HepG2 (cell line): Measurements from ENCODE around the gene MED12L. TPM values are rescaled to one million over a fixed set of nuclear protein-coding genes. Genes with fewer than 3 reads are reported as not detected.

Experiments used
- ATAC-seq: fragments of 200-7000 bp; cut with Tn5 transposase; 3 replicates; pipeline ENCODE4 v1.9.1; 2020; ENCODE audit warnings: mild to moderate bottlenecking, moderate library complexity
- BruUV-seq: library from RNA; stranded (reverse); fragments of 400-500 nt; replicated peaks from 2 replicates; lab custom pipeline; 2021; lab: Mats Ljungman, UMichigan
- CTCF ChIA-PET: fragments of 300-600 bp; formaldehyde crosslinking; extraction: SDS; loops from one replicate; lab custom pipeline; 2021; ENCODE audit warnings: low total read pairs, inconsistent platforms, low intra/inter-chr PET ratio; lab: Yijun Ruan, JAX
- POLR2A ChIA-PET: fragments of 350-600 bp; sonication (Branson Sonifier 250); formaldehyde crosslinking; loops from one replicate; lab custom pipeline; 2020; ENCODE audit warnings: antibody characterized with exemption, inconsistent platforms; lab: Yijun Ruan, JAX
- DNase-seq: peaks from one replicate; pipeline ENCODE4 v3.0.0-alpha.2; 2015; ENCODE audit warnings: low spot score
- FAIRE-seq: peaks from 3 replicates; lab custom pipeline; 2011; peaks lifted over from hg19 to GRCh38; lab: Jason Lieb, UNC
- H2AFZ ChIP-seq: one replicate; pipeline ENCODE4 v1.6.1; 2011; ENCODE audit warnings: low read length, inconsistent platforms
- H3K27ac ChIP-seq: fragments of 300-600 bp; 3 replicates; pipeline ENCODE4 v1.8.0; 2011; ENCODE audit warnings: mixed run types, mild to moderate bottlenecking, mixed read lengths, low read length, inconsistent platforms; ENCODE audit not compliant: insufficient read depth; ENCODE audit errors: extremely low read length
- H3K27me3 ChIP-seq, 2 experiments: fragments of 200-600 bp in 1 of 2; 2 replicates in 1 of 2; 3 replicates in 1 of 2; pipeline versions ENCODE4 v1.6.0 to v1.8.0; 2011; ENCODE audit warnings: low read length in 2 of 2, mild to moderate bottlenecking in 2 of 2, moderate library complexity in 2 of 2, inconsistent platforms in 1 of 2; ENCODE audit not compliant: insufficient read depth in 2 of 2, control insufficient read depth in 1 of 2
- H3K36me3 ChIP-seq, 2 experiments: fragments of 200-600 bp in 1 of 2; replicated peaks in 1 of 2; 2 replicates in 1 of 2; 3 replicates in 1 of 2; pipeline versions ENCODE4 v1.5.1 to v1.8.0; 2011; ENCODE audit warnings: low read length in 2 of 2, inconsistent platforms in 1 of 2; ENCODE audit not compliant: insufficient read depth in 2 of 2, control insufficient read depth in 1 of 2
- H3K4me1 ChIP-seq: 2 replicates; pipeline ENCODE4 v1.5.1; 2012; ENCODE audit warnings: low read length, inconsistent platforms; ENCODE audit not compliant: insufficient read depth
- H3K4me2 ChIP-seq: 2 replicates; pipeline ENCODE4 v1.6.0; 2011; ENCODE audit warnings: low read depth, low read length, inconsistent platforms
- H3K4me3 ChIP-seq, 3 experiments: fragments of 200-600 bp in 1 of 3; sonication (generic), shearing (Covaris generic) in 1 of 3; replicated peaks in 1 of 3; 2 replicates each; pipeline ENCODE4 v1.5.1; 2011 to 2016; ENCODE audit warnings: low read length in 3 of 3, inconsistent platforms in 2 of 3, low read depth in 2 of 3, mild to moderate bottlenecking in 2 of 3, control low read depth in 1 of 3, mixed read lengths in 1 of 3; ENCODE audit not compliant: insufficient read depth in 1 of 3
- H3K79me2 ChIP-seq: one replicate; pipeline ENCODE4 v1.6.1; 2011; ENCODE audit warnings: low read length, inconsistent platforms; ENCODE audit not compliant: insufficient read depth
- H3K9ac ChIP-seq: 2 replicates; pipeline ENCODE4 v1.6.0; 2011; ENCODE audit warnings: mild to moderate bottlenecking, low read depth, low read length, inconsistent platforms; ENCODE audit not compliant: insufficient read depth
- H3K9me3 ChIP-seq: 2 replicates; pipeline ENCODE4 v1.5.1; 2012; ENCODE audit warnings: mild to moderate bottlenecking, low read length
- H4K20me1 ChIP-seq: 2 replicates; pipeline ENCODE4 v1.6.0; 2011; ENCODE audit warnings: inconsistent platforms, mild to moderate bottlenecking, low read length, moderate library complexity; ENCODE audit not compliant: insufficient read depth
- MEIS1 ChIP-seq: sonication (generic); formaldehyde crosslinking; IDR thresholded peaks from 2 replicates; pipeline ENCODE4 v1.9.0; 2021; ENCODE audit warnings: mild to moderate bottlenecking, missing genetic modification reagents, moderate library complexity, borderline replicate concordance
- MEIS2 ChIP-seq: sonication (generic); formaldehyde crosslinking; IDR thresholded peaks from 2 replicates; pipeline ENCODE4 v1.9.0; 2021; ENCODE audit warnings: mild to moderate bottlenecking, missing genetic modification reagents
- SAP130 ChIP-seq: IDR thresholded peaks from 2 replicates; pipeline ENCODE4 v1.6.1; 2016; ENCODE audit warnings: low read depth
- SP2 ChIP-seq: sonication (generic); formaldehyde crosslinking; IDR thresholded peaks from 2 replicates; pipeline ENCODE4 v1.5.1; 2020; ENCODE audit warnings: mild to moderate bottlenecking, missing genetic modification reagents
- ZFP82 ChIP-seq: sonication (generic); formaldehyde crosslinking; IDR thresholded peaks from 2 replicates; pipeline ENCODE4 v1.5.1; 2020; ENCODE audit warnings: mild to moderate bottlenecking, missing genetic modification reagents, borderline replicate concordance
- ZNF230 ChIP-seq: sonication (generic); formaldehyde crosslinking; IDR thresholded peaks from 2 replicates; pipeline ENCODE4 v1.4.0; 2020; ENCODE audit warnings: mild to moderate bottlenecking, missing genetic modification reagents
- ZNF709 ChIP-seq: sonication (generic); formaldehyde crosslinking; IDR thresholded peaks from 2 replicates; pipeline ENCODE4 v1.5.0; 2020; ENCODE audit warnings: mild to moderate bottlenecking, missing genetic modification reagents
- WGBS: methylation state at CpG from one replicate; pipeline ENCODE4 v1.1.6; 2017; ENCODE audit warnings: low lambda C conversion rate; 5-methylcytosine and 5-hydroxymethylcytosine counted together
- in situ Hi-C: cut with HindIII; loops from 2 replicates; pipeline ENCODE4 v1.10.0; 2017; ENCODE audit warnings: low pct_unique_long_range_greater_than_20kb; ENCODE audit not compliant: extremely low pct_ligation_motif_present
- intact Hi-C: fragments of 100-400 bp; cut with micrococcal nuclease; formaldehyde crosslinking; loops from one replicate; pipeline ENCODE4 v1.10.0; 2022; ENCODE audit not compliant: unreplicated experiment
- polyA plus RNA-seq, 8 experiments: library from polyadenylated mRNA; depleted of rRNA in 3 of 8; stranded (reverse) in 7 of 8; unstranded in 1 of 8; fragments of >200 nt; fragmentation: Illumina TruSeq in 4 of 8; extraction: Trizol in 4 of 8; gene quantifications; 2 replicates each; pipeline versions ENCODE4 v1.2.1 to v1.2.3, GENCODE V29; 2011 to 2016; ENCODE audit warnings: low read depth in 4 of 8, missing spikeins in 1 of 8, mixed read lengths in 1 of 8; ENCODE audit not compliant: insufficient read depth in 1 of 8
- total RNA-seq, 5 experiments: library from RNA; depleted of rRNA; stranded (reverse); fragments of >200 nt; fragmentation: Illumina TruSeq; extraction: Trizol; gene quantifications; 2 replicates each; pipeline ENCODE4 v1.2.3, GENCODE V29; 2016; ENCODE audit warnings: low read depth in 1 of 5
- TF ChIP-seq, protein P1 (sequence below): sonication (generic); formaldehyde crosslinking; IDR thresholded peaks from 2 replicates; pipeline ENCODE4 v1.4.0; 2020; ENCODE audit warnings: missing genetic modification reagents, low read depth, mild to moderate bottlenecking, borderline replicate concordance
- TF ChIP-seq, protein P2 (sequence below): sonication (generic); formaldehyde crosslinking; IDR thresholded peaks from 2 replicates; pipeline ENCODE4 v1.4.0; 2020; ENCODE audit warnings: mild to moderate bottlenecking, missing genetic modification reagents
- TF ChIP-seq, protein P3 (sequence below): sonication (generic); formaldehyde crosslinking; IDR thresholded peaks from 2 replicates; pipeline ENCODE4 v1.5.0; 2020; ENCODE audit warnings: missing genetic modification reagents, mild to moderate bottlenecking, borderline replicate concordance

Gene MED12L
- total and polyA plus RNA-seq, 2 of the 13 experiments (the other 11 are each of a cell fraction or from before 2014, with no cell fraction given): 0.07 to 0.64 TPM

DNA sequence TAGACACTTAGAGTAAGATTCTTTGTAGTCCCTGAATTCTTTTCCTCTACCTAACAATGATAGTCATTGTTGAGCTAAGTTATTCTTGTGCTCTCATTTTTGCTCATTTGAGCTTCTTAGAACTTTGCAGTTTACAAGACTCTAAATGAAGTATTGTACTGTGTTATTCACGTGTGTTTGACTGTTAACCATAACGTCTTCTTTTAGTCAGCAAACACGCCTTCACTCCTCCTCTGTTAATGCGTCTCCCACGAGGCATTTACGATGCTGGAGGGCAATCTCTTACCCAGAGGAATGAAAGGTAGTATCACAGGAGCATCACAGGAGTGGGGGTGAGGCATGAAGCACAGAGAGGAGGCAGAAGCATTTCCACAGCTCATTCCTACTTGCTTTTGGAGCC, 207.7 kb downstream of the MED12L start (continued):
- TF ChIP-seq, protein P1, sequence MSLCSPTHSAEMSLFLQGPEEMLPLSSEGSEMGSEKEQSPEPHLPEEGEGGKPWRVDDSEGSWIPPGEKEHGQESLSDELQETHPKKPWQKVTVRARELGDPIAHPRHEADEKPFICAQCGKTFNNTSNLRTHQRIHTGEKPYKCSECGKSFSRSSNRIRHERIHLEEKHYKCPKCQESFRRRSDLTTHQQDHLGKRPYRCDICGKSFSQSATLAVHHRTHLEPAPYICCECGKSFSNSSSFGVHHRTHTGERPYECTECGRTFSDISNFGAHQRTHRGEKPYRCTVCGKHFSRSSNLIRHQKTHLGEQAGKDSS (CRISPR knock-in tag): no peak
- no peak for TF ChIP-seq ZNF709 (CRISPR knock-in tag)
- no peak for TF ChIP-seq SAP130
- no peak for TF ChIP-seq MEIS1
- TF ChIP-seq, protein P2, sequence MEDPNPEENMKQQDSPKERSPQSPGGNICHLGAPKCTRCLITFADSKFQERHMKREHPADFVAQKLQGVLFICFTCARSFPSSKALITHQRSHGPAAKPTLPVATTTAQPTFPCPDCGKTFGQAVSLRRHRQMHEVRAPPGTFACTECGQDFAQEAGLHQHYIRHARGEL (CRISPR knock-in tag): no peak
- no peak for TF ChIP-seq SP2 (CRISPR knock-in tag)
- TF ChIP-seq, all 625 proteins: peak for 0

DNA sequence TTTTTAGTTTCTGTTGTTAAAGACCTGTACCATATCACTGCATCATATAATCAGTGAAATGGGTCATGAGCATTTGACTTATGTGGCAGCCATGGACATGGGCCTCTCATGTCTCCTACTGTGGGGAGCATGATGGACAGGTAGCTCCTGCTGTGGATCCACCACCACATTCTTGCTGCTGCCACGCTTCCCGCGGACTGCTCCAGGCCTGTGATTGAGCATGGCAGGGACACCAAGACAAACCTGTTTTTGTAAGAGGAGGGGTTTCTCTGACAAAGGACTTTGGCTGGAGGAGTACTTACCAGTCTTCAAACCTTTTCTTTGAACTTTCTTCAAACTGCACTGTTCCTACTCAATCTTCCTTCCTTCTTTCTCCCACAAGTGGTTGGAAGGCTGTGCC, 210.8 kb downstream of the MED12L start:
- WGBS: 28% methylated on average over 3 of the region's 3 CpGs
- Histone ChIP-seq H4K20me1 (no peaks in the 10 kb centered on the region), H3K79me2 (no peaks in the 10 kb centered on the region), H3K27ac (no peak overlapping the region), H2AFZ (no peak overlapping the region), H3K4me3 (no peak overlapping the region), H3K9ac (no peak overlapping the region), H3K9me3 (no peaks in the 10 kb centered on the region), H3K4me1 (no peaks in the 10 kb centered on the region), H3K36me3 (no peaks in the 10 kb centered on the region), H3K27me3 (no peaks in the 10 kb centered on the region), H3K4me2 (no peak overlapping the region)
- POLR2A ChIA-PET: no interaction called here
- intact Hi-C loops: no loop called here
- no TSS peak for BruUV-seq
- CTCF ChIA-PET: no interaction called here
- in situ Hi-C loops: no loop called here
- FAIRE-seq (no peak), DNase-seq (no peak), ATAC-seq (no peak)
- no peak for TF ChIP-seq MEIS2
- TF ChIP-seq ZNF230 (CRISPR knock-in tag): no peak
- TF ChIP-seq, protein P3, sequence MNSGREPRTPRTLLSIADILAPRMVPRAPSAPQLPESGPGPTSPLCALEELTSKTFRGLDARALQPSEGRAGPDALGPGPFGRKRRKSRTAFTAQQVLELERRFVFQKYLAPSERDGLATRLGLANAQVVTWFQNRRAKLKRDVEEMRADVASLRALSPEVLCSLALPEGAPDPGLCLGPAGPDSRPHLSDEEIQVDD: no peak
- no peak for TF ChIP-seq ZFP82 (CRISPR knock-in tag)
